HG03575 (cell line): ENCODE data around the gene TRIM46.
A peak's percentile ranks its signal among the peaks of the same experiment; 100 is the strongest.
"Not testable (repeated sequence)": the region's sequence is repeated elsewhere in the genome, so short reads cannot be mapped to it uniquely, and the experiment has no call there.

Experiments
- ATAC-seq: cut with Tn5 transposase; IDR thresholded peaks from one replicate; pipeline ENCODE4 v1.9.1; 2021; ENCODE audit not compliant: unreplicated experiment, insufficient number of reproducible peaks, low FRiP score; ENCODE audit errors: extremely low read depth

Gene TRIM46

GRCh38 chr1:155214702-155215101 lies 41.1 kb downstream of the TRIM46 start:
- ATAC-seq, result not testable (repeated sequence)

GRCh38 chr1:155218854-155219591 lies 45.4 kb downstream of the TRIM46 start:
- no peak for ATAC-seq

GRCh38 chr1:155219592-155220031 lies 46.0 kb downstream of the TRIM46 start:
- ATAC-seq, result no peak

- not testable (repeated sequence) for ATAC-seq
Measured at GRCh38 chr1:155220211-155220965, 46.7 kb downstream of the TRIM46 start.

GRCh38 chr1:155223047-155223446 lies 49.4 kb downstream of the TRIM46 start:
- no peak for ATAC-seq

GRCh38 chr1:155225404-155225759 lies 51.7 kb downstream of the TRIM46 start:
- ATAC-seq, result not testable (repeated sequence)

- ATAC-seq, result no peak
Measured at GRCh38 chr1:155226188-155226909, 52.7 kb downstream of the TRIM46 start.

- no peak for ATAC-seq
Measured at GRCh38 chr1:155226910-155227260, 53.2 kb downstream of the TRIM46 start.

- peak; percentile 64 for ATAC-seq
Measured at GRCh38 chr1:155227261-155228095, 53.8 kb downstream of the TRIM46 start.

- no peak for ATAC-seq
Measured at GRCh38 chr1:155228096-155228427, 54.4 kb downstream of the TRIM46 start.

- ATAC-seq, result not testable (repeated sequence)
Measured at GRCh38 chr1:155231302-155231701, 57.7 kb downstream of the TRIM46 start.

- not testable (repeated sequence) for ATAC-seq
Measured at GRCh38 chr1:155232001-155232978, 58.6 kb downstream of the TRIM46 start.

- ATAC-seq, result not testable (repeated sequence)
Measured at GRCh38 chr1:155233502-155233901, 59.9 kb downstream of the TRIM46 start.
